ENCODE results near the gene BBS2.

DNA sequence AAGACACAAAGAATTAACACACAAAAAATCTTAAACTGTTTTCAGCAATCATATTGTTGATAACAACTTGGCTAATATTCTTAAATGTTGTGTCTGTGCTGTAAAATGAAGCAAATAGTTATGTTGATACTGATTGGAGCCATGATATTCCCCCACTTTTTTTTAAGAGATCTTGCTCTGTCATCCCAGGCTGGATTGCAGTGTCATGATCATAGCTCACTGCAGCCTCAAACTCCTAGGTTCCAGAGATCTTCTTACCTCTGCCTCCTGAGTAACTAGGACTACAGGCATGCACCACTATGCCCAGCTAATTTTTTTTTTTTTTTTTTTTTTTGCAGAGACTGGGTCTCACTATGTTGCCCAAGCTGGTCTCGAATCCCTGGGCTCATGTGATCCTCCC lies 26.0 kb downstream of the BBS2 start:
- TF ChIP-seq, protein P1, sequence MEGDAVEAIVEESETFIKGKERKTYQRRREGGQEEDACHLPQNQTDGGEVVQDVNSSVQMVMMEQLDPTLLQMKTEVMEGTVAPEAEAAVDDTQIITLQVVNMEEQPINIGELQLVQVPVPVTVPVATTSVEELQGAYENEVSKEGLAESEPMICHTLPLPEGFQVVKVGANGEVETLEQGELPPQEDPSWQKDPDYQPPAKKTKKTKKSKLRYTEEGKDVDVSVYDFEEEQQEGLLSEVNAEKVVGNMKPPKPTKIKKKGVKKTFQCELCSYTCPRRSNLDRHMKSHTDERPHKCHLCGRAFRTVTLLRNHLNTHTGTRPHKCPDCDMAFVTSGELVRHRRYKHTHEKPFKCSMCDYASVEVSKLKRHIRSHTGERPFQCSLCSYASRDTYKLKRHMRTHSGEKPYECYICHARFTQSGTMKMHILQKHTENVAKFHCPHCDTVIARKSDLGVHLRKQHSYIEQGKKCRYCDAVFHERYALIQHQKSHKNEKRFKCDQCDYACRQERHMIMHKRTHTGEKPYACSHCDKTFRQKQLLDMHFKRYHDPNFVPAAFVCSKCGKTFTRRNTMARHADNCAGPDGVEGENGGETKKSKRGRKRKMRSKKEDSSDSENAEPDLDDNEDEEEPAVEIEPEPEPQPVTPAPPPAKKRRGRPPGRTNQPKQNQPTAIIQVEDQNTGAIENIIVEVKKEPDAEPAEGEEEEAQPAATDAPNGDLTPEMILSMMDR (conservative IDR thresholded peaks at IDR 0.05; ENCODE audit: low read length): no peak
- TF ChIP-seq EZH2phosphoT487 (IDR thresholded peaks at IDR 0.05; ENCODE audit: borderline replicate concordance, low read depth, low read length): no peak
